Endothelial cell of umbilical vein (primary cell): ENCODE measurements around the gene ANGPT4. TPM values are rescaled to one million over a fixed set of nuclear protein-coding genes. Genes with fewer than 3 reads are reported as not detected.

Experiments used
- BruUV-seq: library from RNA; stranded (reverse); fragments of 400-500 nt; replicated peaks from 2 replicates; lab custom pipeline; 2021; lab: Mats Ljungman, UMichigan
- CTCF ChIA-PET: fragments of 300-600, 350-600 bp; sonication (Branson Sonifier 250); formaldehyde crosslinking; loops from one replicate; lab custom pipeline; 2021; ENCODE audit warnings: antibody characterized with exemption, inconsistent platforms; lab: Charles Lee
- POLR2A ChIA-PET: fragments of 300-600, 350-600 bp; sonication (Branson Sonifier 250); formaldehyde crosslinking; loops from one replicate; lab custom pipeline; 2021; ENCODE audit warnings: antibody characterized with exemption, inconsistent platforms; lab: Charles Lee
- DNase-seq: peaks from one replicate; pipeline ENCODE4 v3.0.0-alpha.2; 2011; ENCODE audit warnings: low read depth, low spot score
- FAIRE-seq: peaks from 2 replicates; lab custom pipeline; 2011; peaks lifted over from hg19 to GRCh38; lab: Jason Lieb, UNC
- H2AFZ ChIP-seq: 2 replicates; pipeline ENCODE4 v1.6.0; 2012; ENCODE audit warnings: low read depth, low read length, control low read depth, inconsistent platforms
- H3K27ac ChIP-seq: 2 replicates; pipeline ENCODE4 v1.5.1; 2011; ENCODE audit warnings: low read depth, mild to moderate bottlenecking, control low read depth, low read length, moderate library complexity; ENCODE audit not compliant: insufficient read depth
- H3K27me3 ChIP-seq, 2 experiments: 2 replicates each; pipeline versions ENCODE4 v1.6.0 to v1.6.1; 2011; ENCODE audit warnings: low read length in 2 of 2, mixed read lengths in 1 of 2; ENCODE audit not compliant: control insufficient read depth in 2 of 2, insufficient read depth in 2 of 2
- H3K36me3 ChIP-seq, 2 experiments: 2 replicates in 1 of 2; 3 replicates in 1 of 2; pipeline ENCODE4 v1.5.1; 2011; ENCODE audit warnings: low read length in 2 of 2, mild to moderate bottlenecking in 1 of 2, moderate library complexity in 1 of 2; ENCODE audit not compliant: control insufficient read depth in 2 of 2, insufficient read depth in 2 of 2; ENCODE audit errors: extremely low read depth in 1 of 2
- H3K4me1 ChIP-seq: 3 replicates; pipeline ENCODE4 v1.5.1; 2011; ENCODE audit warnings: mild to moderate bottlenecking, low read length; ENCODE audit not compliant: control insufficient read depth, insufficient read depth; ENCODE audit errors: extremely low read depth
- H3K4me2 ChIP-seq: 2 replicates; pipeline ENCODE4 v1.6.1; 2011; ENCODE audit warnings: low read length, control low read depth, mixed read lengths; ENCODE audit not compliant: insufficient read depth
- H3K4me3 ChIP-seq, 3 experiments: fragments of 200-600 bp in 1 of 3; sonication (generic), shearing (Covaris generic) in 1 of 3; replicated peaks in 1 of 3; 2 replicates each; pipeline ENCODE4 v1.5.1; 2011 to 2016; ENCODE audit warnings: control low read depth in 3 of 3, low read length in 3 of 3, mild to moderate bottlenecking in 2 of 3, inconsistent platforms in 1 of 3, low read depth in 1 of 3, moderate library complexity in 1 of 3; ENCODE audit not compliant: insufficient read depth in 1 of 3
- H3K79me2 ChIP-seq: 2 replicates; pipeline ENCODE4 v1.6.0; 2012; ENCODE audit warnings: low read length, inconsistent platforms; ENCODE audit not compliant: control insufficient read depth, insufficient read depth
- H3K9ac ChIP-seq: replicated peaks from 2 replicates; pipeline ENCODE3; 2011; ENCODE audit warnings: low read length, control low read depth; ENCODE audit not compliant: insufficient read depth; ENCODE audit errors: extremely low read depth
- H3K9me1 ChIP-seq: replicated peaks from 3 replicates; pipeline ENCODE4 v1.6.0; 2011; ENCODE audit warnings: mild to moderate bottlenecking, low read length; ENCODE audit not compliant: control insufficient read depth, insufficient read depth; ENCODE audit errors: extremely low read depth
- H3K9me3 ChIP-seq: replicated peaks from 2 replicates; pipeline ENCODE4 v1.5.1; 2012; ENCODE audit warnings: low read length, inconsistent platforms; ENCODE audit not compliant: control insufficient read depth, insufficient read depth
- H4K20me1 ChIP-seq: replicated peaks from 2 replicates; pipeline ENCODE3; 2011; ENCODE audit warnings: mild to moderate bottlenecking, low read length; ENCODE audit not compliant: control insufficient read depth, insufficient read depth; ENCODE audit errors: extremely low read depth
- EZH2 ChIP-seq: IDR thresholded peaks from 2 replicates; pipeline ENCODE4 v1.6.1; 2012; ENCODE audit warnings: borderline replicate concordance, low read depth, mild to moderate bottlenecking, moderate library complexity, low read length, inconsistent platforms; ENCODE audit not compliant: severe bottlenecking
- FOS ChIP-seq: IDR thresholded peaks from 2 replicates; pipeline ENCODE4 v1.6.1; 2011; ENCODE audit warnings: mild to moderate bottlenecking, low read length, moderate library complexity, borderline replicate concordance; ENCODE audit not compliant: insufficient read depth
- GATA2 ChIP-seq: IDR thresholded peaks from 2 replicates; pipeline ENCODE4 v1.7.0; 2011; ENCODE audit warnings: low read depth, mild to moderate bottlenecking, moderate library complexity, mixed read lengths, low read length; ENCODE audit not compliant: insufficient read length, insufficient read depth
- JUN ChIP-seq: IDR thresholded peaks from 2 replicates; pipeline ENCODE4 v1.6.1; 2011; ENCODE audit warnings: borderline replicate concordance, low read depth; ENCODE audit not compliant: insufficient read length, insufficient read depth
- MYC ChIP-seq: IDR thresholded peaks from one replicate; pipeline ENCODE4 v1.6.1; 2011; ENCODE audit warnings: mild to moderate bottlenecking, low read depth, low read length
- POLR2A ChIP-seq: IDR thresholded peaks from 2 replicates; pipeline ENCODE4 v1.6.1; 2012; ENCODE audit warnings: low read depth, mild to moderate bottlenecking, control low read depth, low read length
- POLR2AphosphoS5 ChIP-seq: IDR thresholded peaks from 2 replicates; pipeline ENCODE4 v1.6.1; 2012; ENCODE audit warnings: low read depth, mild to moderate bottlenecking, control low read depth, low read length, moderate library complexity; ENCODE audit not compliant: insufficient read depth
- dilution Hi-C: fragments of 300-500 bp; cut with MboI; formaldehyde crosslinking; loops from one replicate; pipeline ENCODE4 v1.15.0; 2019; ENCODE audit warnings: low sequenced_read_pairs; ENCODE audit not compliant: extremely low pct_ligation_motif_present
- intact Hi-C: fragments of 100-400 bp; cut with micrococcal nuclease; formaldehyde crosslinking; loops from one replicate; pipeline ENCODE4 v1.10.0; 2022
- polyA plus RNA-seq, 4 experiments: library from polyadenylated mRNA; depleted of rRNA in 3 of 4; stranded (reverse) in 3 of 4; unstranded in 1 of 4; fragments of >200 nt; gene quantifications; 2 replicates each; pipeline versions ENCODE4 v1.2.1 to v1.2.3, GENCODE V29; 2011 to 2012; ENCODE audit warnings: missing spikeins in 1 of 4
- total RNA-seq: library from RNA; stranded (reverse); gene quantifications from 2 replicates; pipeline ENCODE4 v1.2.3, GENCODE V29; 2021
- TF ChIP-seq, protein P1 (sequence below): IDR thresholded peaks from 2 replicates; pipeline ENCODE4 v1.6.1; 2011; ENCODE audit not compliant: insufficient read depth, insufficient read length
- TF ChIP-seq, protein P2 (sequence below), 2 donors: IDR thresholded peaks; 1 replicate in 1 of 2; 2 replicates in 1 of 2; pipeline ENCODE4 v1.5.1; 2011; ENCODE audit warnings: low read length in 2 of 2, mild to moderate bottlenecking in 2 of 2, moderate library complexity in 2 of 2, control low read depth in 1 of 2, inconsistent platforms in 1 of 2, low read depth in 1 of 2; ENCODE audit not compliant: insufficient read depth in 1 of 2; ENCODE audit errors: extremely low read depth in 1 of 2

The ANGPT4 gene
- total and polyA plus RNA-seq, 2 donors (not counting 3 experiments of a cell fraction or from before 2014, with no cell fraction given) = not detected

GRCh38 chr20:840503-840857 lies 75.7 kb downstream of the ANGPT4 start:
- H3K4me1 ChIP-seq = peaks cover 39% of the 10 kb centered on the region
- H3K9me3 ChIP-seq = no peaks in the 10 kb centered on the region
- no peak overlapping the region for H3K4me3 ChIP-seq
- no peaks in the 10 kb centered on the region for H3K36me3 ChIP-seq
- intact Hi-C loops = no loop called here
- TF ChIP-seq EZH2 = no peak
- TF ChIP-seq, protein P1, sequence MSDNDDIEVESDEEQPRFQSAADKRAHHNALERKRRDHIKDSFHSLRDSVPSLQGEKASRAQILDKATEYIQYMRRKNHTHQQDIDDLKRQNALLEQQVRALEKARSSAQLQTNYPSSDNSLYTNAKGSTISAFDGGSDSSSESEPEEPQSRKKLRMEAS = no peak
- TF ChIP-seq, protein P2, sequence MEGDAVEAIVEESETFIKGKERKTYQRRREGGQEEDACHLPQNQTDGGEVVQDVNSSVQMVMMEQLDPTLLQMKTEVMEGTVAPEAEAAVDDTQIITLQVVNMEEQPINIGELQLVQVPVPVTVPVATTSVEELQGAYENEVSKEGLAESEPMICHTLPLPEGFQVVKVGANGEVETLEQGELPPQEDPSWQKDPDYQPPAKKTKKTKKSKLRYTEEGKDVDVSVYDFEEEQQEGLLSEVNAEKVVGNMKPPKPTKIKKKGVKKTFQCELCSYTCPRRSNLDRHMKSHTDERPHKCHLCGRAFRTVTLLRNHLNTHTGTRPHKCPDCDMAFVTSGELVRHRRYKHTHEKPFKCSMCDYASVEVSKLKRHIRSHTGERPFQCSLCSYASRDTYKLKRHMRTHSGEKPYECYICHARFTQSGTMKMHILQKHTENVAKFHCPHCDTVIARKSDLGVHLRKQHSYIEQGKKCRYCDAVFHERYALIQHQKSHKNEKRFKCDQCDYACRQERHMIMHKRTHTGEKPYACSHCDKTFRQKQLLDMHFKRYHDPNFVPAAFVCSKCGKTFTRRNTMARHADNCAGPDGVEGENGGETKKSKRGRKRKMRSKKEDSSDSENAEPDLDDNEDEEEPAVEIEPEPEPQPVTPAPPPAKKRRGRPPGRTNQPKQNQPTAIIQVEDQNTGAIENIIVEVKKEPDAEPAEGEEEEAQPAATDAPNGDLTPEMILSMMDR (IDR thresholded peaks at IDR 0.05; ENCODE audit: extremely low read depth in 1 of 2, insufficient read depth in 1 of 2, low read depth in 1 of 2, low read length in 2 of 2) = no peak
- TF ChIP-seq FOS = no peak
- TF ChIP-seq POLR2A = no peak
- no peak for TF ChIP-seq JUN
- TF ChIP-seq GATA2 = no peak
- TF ChIP-seq POLR2AphosphoS5 = no peak
- TF ChIP-seq MYC = no peak
- dilution Hi-C loops = no loop called here
- H3K4me2 ChIP-seq = no peak overlapping the region
- ChIA-PET POLR2A (no interaction called here), CTCF (no interaction called here)
- no peak overlapping the region for H3K9ac ChIP-seq
- H3K27ac ChIP-seq = no peak overlapping the region
- peaks cover 43% of the 10 kb centered on the region for H3K79me2 ChIP-seq
- DNase-seq (no peak), FAIRE-seq (no peak)
- no peaks in the 10 kb centered on the region for H4K20me1 ChIP-seq
- H2AFZ ChIP-seq = no peak overlapping the region
- no TSS peak for BruUV-seq
- H3K27me3 ChIP-seq = no peaks in the 10 kb centered on the region
- no peaks in the 10 kb centered on the region for H3K9me1 ChIP-seq
